Mesenteric fat pad (tissue), 1 donor: ENCODE results near the gene DPF3. TPM values are rescaled to one million over a fixed set of nuclear protein-coding genes. Genes with fewer than 3 reads are reported as not detected.

Experiments
- DNase-seq: peaks from one replicate; pipeline ENCODE4 v3.0.0-alpha.2; 2020; ENCODE audit warnings: low spot score
- total RNA-seq: library from RNA; stranded (reverse); fragmentation: NEBNext Ultra II Directional; extraction: Animal tissue kit (Norgen Biotek cat#: 25700); gene quantifications from one replicate; pipeline ENCODE4 v1.2.1, GENCODE V29; 2021
- donor health status: DM: yes; HTN: yes; CAD: no.

DPF3 gene
- total RNA-seq, 1 donor from 2014 or later: 0.64 TPM

DNA sequence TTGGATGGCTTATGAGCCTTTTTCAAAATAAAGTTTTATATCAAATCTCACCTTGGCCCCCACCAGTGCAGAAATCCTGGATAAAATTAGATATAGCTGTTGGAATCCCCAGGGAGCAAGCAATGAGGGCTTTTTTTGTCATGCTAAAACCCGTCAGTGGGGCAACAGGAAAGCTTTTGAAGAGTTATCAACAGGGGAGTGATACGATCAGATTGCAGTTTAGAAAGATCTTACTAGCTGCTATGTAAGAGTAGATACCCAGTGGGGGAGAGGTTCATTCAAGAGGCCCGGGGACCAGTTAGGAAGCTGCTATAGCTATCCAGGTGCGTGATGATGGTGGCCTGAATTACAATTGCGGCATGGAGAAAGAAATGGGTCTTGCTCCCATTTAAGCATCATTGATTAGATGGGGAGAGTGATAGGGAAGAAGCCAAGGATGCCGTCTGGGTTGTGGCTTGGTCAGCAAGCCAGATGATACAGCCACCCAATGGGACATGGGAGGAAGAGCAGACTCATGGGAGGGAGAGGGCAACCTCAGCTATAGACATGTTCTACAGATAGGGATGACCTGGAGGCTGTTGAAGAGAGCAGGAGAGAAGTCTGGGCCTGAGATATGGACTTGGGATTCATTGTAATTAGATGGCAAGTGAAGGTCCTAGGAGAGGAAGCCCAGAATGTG lies 272.4 kb downstream of the DPF3 start:
- no peak for DNase-seq

DNA sequence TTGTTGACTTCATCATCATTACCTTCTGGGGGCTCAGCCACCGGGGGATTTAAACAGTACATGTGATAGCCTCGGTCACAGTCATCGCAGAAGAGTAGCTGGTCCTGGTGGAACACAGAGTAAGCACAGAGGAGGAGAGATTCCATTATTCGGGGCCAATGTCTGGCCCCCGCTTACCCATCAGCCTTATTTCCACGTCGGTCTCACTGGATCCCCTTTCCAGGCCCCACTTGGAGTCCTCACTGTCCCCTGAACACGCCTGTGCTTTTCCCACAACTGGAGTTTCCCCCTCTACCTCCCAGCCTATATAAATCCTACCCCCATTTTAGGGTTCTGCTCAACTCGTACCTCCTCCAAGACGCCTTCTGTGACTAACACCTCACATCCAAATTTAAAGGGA lies 274.0 kb downstream of the DPF3 start:
- DNase-seq: no peak

DNA sequence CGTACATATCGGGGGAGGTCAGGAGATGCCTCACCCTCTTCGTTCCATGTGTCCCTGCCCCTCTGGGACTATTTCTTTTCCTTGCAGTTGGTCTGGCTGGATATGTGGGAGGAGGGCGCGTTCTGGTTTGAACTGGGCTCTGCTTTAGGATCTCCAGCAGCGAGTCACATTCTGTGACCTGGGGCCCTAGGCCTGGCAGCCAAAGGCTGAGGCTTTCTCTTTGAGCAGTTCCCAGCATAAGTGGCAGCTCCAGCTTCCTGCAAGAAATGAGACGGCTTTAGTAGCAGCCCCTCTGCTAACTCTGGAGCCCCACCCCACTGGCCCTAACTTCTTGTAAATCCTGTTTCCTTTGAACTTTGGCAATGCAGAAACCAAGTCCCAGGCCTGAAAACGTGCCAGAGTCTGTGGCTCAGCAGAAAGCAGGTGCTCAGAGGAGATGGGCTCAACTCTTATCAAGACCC lies 274.8 kb downstream of the DPF3 start:
- no peak for DNase-seq

DNA sequence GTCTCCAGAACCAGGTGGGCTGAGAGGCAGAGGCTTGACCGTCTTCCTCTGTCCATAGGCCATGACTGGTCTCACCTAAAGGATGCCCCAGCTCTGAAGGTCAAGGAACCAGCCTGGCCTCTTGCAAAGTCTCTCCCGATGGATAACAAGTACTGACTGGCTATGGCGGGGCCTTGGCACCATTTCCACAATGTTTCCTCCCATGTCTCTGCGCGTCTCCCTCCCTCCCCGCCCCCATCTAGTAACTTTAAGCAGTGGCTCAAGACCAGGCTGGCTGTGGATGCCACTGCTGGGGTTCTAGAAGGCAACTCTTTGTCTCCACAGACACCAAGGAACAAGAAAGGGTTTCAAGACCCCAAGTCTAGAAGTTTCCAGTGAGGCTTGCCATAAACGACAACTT lies 275.5 kb downstream of the DPF3 start:
- DNase-seq: no peak

DNA sequence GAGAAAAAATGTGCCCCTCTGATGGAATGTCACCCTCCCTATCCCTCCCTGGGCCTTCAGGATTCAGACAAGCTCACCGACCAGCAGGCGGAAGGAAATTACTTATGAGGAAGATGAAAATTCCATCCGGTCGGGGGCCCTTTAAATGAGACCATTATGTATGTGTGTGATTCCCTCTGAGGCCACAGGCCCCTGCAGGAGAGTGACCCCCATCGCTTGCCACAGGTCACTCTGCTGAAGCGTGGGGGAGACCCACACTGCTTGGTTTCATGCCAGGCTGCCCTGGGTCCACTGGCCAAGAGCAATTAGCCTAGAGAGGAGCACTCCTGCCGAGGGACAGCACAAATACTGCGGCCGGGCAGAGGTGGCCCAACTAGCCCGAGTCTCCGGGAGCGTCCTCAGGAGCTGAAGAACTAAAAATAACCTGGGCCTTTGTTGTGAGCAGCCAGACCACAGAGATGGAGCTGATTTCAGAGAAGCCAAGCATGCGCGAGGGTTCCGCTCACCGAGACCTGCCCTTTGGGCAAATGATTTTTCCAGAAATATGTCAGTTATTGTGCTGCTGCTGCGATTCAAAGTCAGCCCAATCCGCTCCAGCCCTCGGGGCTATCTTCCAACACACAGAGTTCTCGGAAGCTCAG lies 276.4 kb downstream of the DPF3 start:
- no peak for DNase-seq

DNA sequence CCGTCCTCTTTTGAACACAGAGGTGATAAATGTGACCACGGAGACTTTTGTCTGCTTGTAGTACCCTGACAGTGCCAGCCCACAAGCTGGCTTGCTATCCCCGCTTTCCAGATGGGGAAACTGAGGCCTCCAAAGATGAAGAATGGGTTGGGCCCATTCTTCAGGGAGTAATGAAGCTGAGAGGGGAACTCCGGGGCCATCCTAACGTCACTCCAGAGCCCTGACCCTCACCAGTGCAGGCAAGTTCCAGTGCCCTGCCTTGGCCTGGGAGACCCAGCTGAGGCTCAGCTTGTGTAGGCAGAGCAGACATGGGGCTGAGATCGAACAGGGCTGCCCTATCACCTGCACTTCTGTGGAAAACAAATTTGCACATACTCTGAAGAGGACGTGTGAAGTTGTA lies 277.1 kb downstream of the DPF3 start:
- no peak for DNase-seq

DNA sequence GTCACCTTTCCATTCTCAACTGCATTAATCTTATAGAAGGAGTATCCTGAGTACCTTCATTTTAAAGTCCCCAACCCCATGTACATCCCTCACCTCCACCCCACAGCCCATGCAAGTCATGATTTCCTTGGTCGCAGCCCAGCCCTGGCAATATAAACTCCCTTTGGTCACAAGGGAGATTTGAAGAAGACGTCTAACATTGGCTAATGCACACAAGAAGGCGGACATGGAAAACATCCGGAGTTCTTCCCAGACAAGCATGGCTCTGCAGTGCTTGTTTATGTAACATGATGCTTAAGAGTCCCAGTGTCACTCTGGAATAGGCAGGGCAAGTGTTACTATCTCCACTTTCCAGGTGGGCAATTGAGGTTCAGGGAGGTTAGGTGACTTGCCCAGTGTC lies 277.6 kb downstream of the DPF3 start:
- no peak for DNase-seq

DNA sequence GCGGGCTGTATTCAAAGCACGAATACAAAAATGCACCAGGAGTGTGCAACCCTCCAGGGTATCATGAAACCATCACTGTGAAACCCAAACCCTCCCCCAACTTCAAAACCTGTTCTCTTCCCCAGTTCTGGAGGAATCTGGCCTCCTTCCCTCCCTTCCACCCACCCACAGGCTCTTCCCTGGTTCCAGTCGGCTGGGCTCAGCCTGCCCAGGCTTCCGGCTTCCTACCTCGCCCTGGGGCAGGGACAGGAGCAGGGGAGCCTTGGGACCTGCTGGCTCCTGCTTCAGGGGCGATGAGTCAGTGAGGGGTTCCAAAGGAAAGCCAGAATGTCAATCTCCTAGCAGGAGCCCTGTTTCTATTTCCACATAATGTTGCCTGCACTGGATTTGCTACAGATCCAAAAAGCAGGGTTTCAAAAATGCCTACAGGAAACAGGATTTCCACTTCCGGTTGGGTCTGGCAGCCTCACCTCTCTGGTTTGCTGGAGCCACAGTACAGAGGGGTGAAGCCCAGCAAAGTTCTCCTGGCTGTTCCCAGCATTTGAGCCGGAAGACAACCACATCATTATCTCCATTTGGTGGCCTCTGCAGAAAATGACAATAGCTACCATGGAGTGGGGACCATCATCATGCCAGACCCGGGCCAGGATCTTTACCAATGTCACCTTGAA lies 278.3 kb downstream of the DPF3 start:
- DNase-seq: no peak

DNA sequence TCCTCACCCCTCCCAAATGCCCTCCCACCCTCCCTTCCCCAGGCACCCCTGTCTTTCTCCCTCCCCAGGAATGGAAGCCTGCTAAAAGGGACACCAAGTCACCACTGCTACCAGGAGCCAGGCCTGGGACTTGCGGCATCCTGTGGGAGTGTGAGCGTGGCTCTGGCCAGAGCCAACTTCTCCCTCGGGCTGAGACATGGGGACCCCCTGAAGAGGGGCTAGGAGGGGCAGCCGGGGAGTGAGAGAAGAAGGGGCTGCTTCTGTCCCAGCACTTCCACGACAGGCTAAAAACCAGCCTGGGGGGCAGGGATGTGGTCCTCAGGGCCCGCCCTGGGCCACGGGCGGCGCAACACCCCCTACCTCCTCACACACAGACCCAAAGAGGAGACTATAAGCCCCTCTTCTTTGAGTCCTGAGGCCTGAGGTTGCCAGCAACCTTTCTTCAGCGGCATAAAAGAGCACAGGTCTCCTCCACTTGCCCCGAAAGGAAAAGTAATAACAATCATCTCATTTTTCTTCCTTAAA lies 278.9 kb downstream of the DPF3 start:
- DNase-seq: no peak

DNA sequence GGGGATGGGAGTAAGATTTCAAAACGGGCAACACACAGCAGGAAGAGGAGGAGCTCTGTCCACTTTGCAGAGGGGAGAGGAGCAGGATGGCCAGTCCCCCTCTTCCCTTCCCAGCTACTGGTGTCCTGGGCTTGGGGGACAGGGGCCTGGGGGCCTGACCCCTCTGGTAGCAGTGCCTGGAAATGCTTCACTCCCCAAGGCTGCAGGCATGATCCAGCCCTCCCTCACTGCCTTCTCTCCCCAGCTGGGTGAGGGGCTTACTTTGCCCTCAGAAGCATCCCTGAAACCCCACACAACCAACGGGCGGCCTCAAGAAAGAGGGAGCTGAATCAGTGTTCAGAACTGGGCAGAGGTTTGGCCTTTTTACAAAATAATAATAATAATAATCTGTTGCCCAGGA lies 279.5 kb downstream of the DPF3 start:
- no peak for DNase-seq

DNA sequence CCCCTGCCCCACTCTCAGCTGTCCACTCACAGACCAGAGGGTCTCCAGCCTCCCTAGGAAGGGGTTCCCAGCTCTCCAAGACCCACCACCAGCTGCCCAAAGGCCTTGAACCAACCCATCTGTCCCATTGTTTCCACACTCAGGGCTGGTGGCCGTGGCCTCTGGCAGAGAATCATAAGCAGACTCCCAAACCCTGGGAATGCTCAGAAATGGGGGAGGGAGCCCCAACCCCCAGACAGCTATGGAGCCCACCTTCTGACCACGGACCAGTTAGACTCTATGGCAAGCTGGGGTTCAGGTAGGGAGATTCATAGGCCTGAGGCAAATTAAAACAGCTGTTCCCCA lies 280.0 kb downstream of the DPF3 start:
- DNase-seq: no peak

DNA sequence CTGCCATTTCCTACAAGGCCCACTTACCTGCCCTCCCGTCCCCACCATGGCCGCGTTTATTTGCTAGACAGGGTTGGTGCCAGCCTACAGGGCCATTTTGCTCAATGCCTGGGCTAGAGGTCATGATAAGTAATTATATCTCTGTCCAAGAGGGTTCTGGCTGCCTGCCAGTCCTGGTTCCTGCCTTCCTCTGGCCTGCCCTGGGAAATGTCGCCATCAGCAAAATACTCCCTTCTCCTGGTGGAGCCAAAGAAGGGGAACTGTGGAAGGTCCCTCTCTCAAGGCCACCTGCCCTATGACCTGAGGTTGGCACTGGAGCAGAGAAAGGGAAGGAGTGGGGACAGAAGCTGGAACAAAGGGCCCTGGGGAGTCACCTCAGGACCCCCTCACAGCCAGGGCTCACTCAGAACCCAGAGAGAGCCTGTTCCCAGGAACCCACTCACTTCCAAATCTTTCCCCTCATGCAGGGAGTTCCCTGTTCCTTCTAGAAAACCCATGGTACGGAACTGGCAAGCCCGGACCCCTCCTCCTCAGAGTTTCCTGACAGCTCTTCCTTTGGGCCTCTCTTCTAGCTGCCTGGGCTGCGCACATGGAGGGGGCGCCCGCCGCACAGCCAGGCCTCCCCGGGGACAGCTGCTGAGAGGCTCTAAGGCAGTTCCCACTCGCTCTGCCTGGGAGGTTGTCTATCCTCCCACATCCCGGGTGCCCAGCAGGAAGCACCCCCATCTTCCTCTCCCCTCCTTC lies 280.5 kb downstream of the DPF3 start:
- DNase-seq: no peak

DNA sequence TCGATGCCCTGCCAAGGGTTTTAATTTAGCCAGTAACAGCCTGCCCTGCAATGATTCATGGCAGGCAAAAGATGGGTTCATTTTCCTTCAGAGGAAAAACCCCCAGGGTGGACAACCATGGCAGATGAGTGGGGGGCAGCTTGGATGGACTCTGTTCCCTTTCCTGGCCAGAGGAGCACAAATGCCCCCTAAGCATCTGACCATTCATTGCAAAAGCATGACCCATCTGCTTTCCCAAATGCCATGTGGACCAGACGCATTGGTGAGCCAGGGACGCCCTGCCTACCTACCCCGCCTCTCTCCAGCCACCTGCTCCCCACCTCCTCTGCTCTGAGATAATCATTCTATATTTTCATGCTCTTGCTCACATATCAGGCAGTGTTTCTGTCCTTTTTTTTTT lies 281.9 kb downstream of the DPF3 start:
- DNase-seq: no peak

DNA sequence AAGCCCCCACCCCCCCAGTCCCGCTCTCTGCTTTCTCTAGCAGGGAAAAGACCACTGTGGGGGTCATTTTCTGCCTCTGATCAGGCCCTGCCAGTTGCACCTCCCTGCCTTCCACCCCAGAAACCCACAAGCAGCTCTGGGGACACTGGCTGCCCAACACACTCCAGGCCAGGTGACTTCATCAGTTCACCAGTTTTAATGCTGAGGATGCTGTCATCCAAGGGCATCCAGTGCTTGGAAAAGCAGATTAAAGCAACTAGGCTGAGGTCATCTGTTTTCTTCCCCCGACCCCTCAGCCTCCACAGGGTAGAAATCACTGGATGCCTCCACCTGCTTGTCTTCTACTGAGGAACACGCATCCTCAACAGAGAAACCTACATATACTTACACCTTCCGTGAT lies 282.4 kb downstream of the DPF3 start:
- no peak for DNase-seq

DNA sequence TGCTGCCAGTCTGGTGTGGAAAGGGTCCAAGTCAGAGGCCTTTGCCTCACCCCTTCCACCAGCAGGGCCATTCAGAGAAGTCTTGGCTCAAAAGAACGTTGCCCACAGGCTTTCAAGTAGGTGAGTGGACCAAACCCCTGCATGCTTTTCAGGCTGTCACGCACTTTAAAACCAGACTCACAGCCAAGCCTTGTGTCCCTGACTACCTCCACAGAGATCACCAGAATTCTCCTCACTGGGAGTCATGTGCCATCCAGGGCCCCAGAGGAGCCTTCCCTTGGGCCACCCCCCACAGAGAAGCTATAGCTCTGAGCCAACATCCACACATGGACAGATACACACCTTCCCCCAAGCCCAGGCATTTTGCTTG lies 283.1 kb downstream of the DPF3 start:
- no peak for DNase-seq

DNA sequence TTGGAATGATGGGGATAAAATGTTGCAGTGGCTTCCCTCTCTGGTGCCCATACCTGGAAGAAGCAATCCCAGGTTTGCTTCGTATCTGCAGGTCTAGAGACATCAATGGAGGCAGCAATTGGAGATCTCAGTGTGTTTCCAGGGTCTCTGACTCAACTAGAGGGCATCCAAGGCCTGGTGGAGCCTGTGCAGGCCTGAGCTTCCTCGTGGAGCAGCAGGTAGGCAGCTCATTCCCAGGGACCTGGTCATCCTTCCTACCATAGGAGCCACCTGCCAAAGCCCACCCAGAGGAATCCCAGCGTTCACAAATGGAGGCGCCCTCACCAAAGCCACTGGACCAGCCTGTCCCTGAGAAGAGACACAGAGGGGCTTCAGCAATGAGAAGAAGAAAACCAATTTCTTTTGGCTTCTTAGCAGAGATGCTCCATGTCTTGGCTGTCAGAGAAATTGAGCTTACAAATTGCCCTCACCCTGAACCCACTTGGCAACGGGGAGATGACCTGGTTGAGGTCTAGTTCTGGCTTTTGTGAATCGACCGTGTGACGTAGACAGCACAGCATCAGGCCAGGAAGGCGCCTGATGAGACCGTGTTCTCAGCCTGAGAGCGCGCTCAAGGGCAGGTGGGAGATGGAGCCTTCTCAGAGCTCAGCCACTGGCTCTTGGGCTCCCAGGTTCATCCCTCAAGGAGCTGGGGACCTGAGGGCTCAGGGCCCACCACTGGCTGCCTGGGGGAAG lies 283.6 kb downstream of the DPF3 start:
- DNase-seq: no peak

DNA sequence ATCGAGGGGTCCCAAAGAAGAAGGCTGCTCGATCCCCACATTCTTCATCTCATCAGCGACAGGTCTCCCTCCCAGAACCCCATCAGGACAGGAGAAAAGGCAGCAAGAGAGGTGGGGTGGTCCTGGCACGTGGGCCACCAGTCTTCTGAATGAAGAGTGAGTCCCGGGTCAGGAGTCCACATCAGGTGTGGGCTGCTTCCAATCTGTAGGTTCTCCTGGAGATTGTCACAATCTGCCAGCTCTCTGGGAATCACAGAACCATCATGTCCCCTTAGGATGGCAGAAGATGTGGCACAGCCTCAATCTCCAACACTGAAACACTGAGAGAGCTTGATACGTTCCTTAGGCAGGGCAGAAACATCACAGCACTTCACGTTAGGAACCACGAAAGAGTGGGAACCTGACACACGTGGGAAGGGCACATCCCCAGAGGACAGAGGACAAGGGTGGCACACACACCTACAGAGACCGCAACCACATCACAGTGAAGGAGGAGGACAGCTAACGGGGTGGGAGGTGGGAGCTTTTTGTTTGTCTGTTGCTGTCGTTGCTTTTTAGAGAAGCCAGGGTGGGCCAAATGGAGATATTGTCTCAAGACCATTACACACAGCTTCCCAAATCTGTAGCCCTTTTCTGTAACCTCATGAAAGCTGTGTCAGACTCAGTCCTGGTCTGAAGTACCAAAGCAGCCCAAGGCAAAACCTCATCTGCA lies 284.5 kb downstream of the DPF3 start:
- DNase-seq: no peak

DNA sequence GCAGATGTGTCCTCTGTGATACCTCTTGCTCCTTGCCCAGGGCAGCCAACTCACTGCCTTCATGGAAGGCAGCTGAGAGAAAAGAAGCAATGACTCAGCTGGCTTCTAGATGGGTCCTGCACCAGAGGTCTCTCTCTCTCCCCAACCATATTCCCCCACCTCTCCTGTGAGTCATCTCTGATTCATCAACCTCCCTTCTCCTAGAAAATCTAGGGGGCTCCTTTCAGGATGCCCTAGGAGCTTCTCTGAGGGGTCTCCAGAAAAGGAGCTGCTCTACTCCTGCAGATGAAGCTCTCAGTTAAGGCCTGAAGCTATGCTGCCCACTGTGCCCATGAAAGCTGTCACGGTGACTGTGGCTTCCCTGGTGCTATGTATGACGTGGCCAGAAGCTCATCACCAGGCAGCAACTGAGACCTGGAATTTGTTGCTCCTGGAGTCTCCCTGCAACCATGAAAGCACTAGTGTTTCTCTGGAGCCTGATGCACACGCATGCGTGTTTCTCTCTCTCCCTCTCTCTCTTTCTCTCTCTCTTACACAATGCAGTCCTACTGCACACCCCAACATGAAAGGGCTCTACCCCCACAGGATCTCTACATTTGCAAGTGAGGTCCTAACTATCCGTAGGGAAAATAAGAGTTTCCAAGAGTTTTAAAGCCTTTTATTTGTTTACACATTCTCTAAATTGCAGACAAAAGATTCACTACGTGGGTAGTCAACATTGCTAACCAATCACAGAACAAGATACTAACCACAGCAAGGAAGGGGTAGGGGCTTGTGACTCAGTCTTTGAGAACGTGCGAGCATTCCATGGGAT lies 285.3 kb downstream of the DPF3 start:
- DNase-seq: no peak

DNA sequence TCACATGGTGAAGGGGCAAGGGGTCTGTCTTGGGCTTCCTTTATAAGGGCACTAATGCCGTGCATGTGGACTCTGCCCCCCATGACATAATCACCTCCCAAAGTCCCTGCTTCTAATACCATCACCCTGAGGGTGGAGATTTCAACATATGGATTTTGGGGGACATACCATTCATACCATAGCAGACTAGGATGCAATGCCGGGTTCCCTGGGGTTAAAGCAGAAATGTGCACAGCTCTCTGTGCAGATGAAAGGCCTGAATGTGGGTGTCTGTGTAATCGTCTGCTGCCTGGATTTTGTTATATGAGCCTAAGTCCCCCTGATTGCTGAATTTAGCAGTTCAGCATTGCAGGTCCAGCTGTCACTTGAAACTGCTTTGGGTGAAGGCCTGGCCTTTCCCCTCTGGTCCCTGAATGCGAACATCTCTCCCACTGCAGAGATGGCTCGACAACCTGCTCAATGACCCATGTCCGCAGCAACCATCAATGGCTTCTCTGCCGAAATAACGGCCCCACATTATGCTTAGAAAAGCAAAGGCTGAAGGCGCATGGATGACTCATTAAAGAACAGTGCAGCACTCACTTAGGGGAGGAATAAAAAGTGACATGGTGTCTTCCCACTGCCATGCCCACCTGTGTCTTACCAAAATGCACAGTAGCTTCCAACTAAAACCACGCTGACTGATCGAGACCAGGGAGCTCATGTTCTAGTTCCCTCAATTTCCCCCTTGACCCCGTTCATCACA lies 286.3 kb downstream of the DPF3 start:
- DNase-seq: no peak
